Gastrocnemius medialis (tissue), 4 donors: Measurements from ENCODE around the gene VTI1A. TPM values are rescaled to one million over a fixed set of nuclear protein-coding genes. Genes with fewer than 3 reads are reported as not detected.
A peak's percentile ranks its signal among the peaks of the same experiment; 100 is the strongest.

Source experiments
- ATAC-seq, 2 donors: fragments of 150-250 bp; one replicate each; pipeline ENCODE4 v1.9.1; 2016
- DNase-seq, 2 donors: peaks; one replicate each; pipeline ENCODE4 v3.0.0-alpha.2; 2019
- H3K27ac ChIP-seq, 4 donors: fragments of 200-600 bp; sonication (generic); 1 replicate in 1 of 4; 2 replicates in 3 of 4; pipeline ENCODE4 v1.5.1; 2016 to 2018; ENCODE audit warnings: mild to moderate bottlenecking in 2 of 4, moderate library complexity in 1 of 4
- H3K27me3 ChIP-seq, 3 donors: fragments of 200-600 bp; sonication (generic) in 2 of 3; 1 replicate in 1 of 3; 2 replicates in 2 of 3; pipeline versions ENCODE4 v1.5.1 to v1.6.0; 2016 to 2019; ENCODE audit warnings: mild to moderate bottlenecking in 1 of 3, moderate library complexity in 1 of 3
- H3K36me3 ChIP-seq, 2 donors: fragments of 200-600 bp; sonication (generic) in 1 of 2; one replicate each; pipeline ENCODE4 v1.5.1; 2017 to 2018
- H3K4me1 ChIP-seq, 2 donors: fragments of 200-600 bp; sonication (generic) in 1 of 2; one replicate each; pipeline ENCODE4 v1.5.1; 2016 to 2017; ENCODE audit warnings: mild to moderate bottlenecking in 2 of 2
- H3K4me3 ChIP-seq, 4 donors: fragments of 200-600 bp; sonication (generic) in 3 of 4; 1 replicate in 1 of 4; 2 replicates in 3 of 4; pipeline ENCODE4 v1.5.1; 2016 to 2019; ENCODE audit warnings: mild to moderate bottlenecking in 2 of 4
- H3K9me3 ChIP-seq, 3 donors: fragments of 200-600 bp; sonication (generic) in 2 of 3; 1 replicate in 1 of 3; 2 replicates in 2 of 3; pipeline ENCODE4 v1.5.1; 2016 to 2019
- POLR2A ChIP-seq, 2 donors: fragments of 450-650 bp; IDR thresholded peaks; one replicate each; pipeline ENCODE4 v1.6.1; 2017; ENCODE audit warnings: antibody characterized with exemption in 2 of 2, mild to moderate bottlenecking in 2 of 2, moderate library complexity in 2 of 2
- in situ Hi-C, 4 donors: fragments of 200-750 bp; cut with MboI; loops; one replicate each; pipeline versions ENCODE4 v1.15.0 to v1.8.0; 2017; ENCODE audit warnings: low sequenced_read_pairs in 4 of 4
- intact Hi-C: fragments of 100-400 bp; cut with DNase I; formaldehyde crosslinking; loops from one replicate; pipeline ENCODE4 v1.15.1; 2023; ENCODE audit warnings: low total_unique reads
- total RNA-seq, 4 donors: library from RNA; depleted of rRNA; stranded (reverse); fragments of >200 nt; gene quantifications; one replicate each; pipeline versions ENCODE4 v1.1.0 to v1.2.3, GENCODE V29; 2016
- TF ChIP-seq, protein P1 (sequence below), 5 experiments: fragments of 450-650 bp in 3 of 5; fragments of 200-600 bp in 2 of 5; sonication (generic) in 2 of 5; IDR thresholded peaks in 4 of 5; conservative IDR thresholded peaks in 1 of 5; 1 replicate in 4 of 5; 2 replicates in 1 of 5; pipeline ENCODE4 v1.5.1; 2016 to 2019; ENCODE audit warnings: antibody characterized with exemption in 5 of 5, mild to moderate bottlenecking in 3 of 5, moderate library complexity in 3 of 5

Gene VTI1A
- total RNA-seq, 4 donors from 2014 or later, result 26.5 to 51.2 (median 30.6) TPM

DNA sequence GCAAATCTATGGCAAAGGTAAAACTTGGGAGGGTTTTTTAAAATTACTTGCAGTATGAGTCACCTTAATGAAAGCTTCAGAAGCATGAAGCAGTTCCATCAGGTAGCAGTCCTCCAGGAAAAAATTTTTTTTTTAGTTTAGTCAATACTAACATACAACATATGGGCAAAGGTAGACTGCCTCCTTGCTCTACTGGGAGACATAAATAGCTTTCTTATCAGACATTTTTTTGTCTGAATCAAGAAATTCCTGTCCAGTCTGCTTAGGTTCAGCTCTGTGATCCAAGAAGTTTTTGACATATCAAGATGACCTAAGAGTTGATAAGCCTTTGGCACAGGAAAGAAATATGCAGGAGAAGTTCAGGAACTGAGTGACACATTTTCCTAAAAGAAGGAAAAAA lies 331.6 kb downstream of the VTI1A start:
- no peak for TF ChIP-seq POLR2A (IDR thresholded peaks at IDR 0.05)
- TF ChIP-seq, protein P1, sequence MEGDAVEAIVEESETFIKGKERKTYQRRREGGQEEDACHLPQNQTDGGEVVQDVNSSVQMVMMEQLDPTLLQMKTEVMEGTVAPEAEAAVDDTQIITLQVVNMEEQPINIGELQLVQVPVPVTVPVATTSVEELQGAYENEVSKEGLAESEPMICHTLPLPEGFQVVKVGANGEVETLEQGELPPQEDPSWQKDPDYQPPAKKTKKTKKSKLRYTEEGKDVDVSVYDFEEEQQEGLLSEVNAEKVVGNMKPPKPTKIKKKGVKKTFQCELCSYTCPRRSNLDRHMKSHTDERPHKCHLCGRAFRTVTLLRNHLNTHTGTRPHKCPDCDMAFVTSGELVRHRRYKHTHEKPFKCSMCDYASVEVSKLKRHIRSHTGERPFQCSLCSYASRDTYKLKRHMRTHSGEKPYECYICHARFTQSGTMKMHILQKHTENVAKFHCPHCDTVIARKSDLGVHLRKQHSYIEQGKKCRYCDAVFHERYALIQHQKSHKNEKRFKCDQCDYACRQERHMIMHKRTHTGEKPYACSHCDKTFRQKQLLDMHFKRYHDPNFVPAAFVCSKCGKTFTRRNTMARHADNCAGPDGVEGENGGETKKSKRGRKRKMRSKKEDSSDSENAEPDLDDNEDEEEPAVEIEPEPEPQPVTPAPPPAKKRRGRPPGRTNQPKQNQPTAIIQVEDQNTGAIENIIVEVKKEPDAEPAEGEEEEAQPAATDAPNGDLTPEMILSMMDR (IDR thresholded peaks at IDR 0.05 in 4 of 5, conservative IDR thresholded peaks at IDR 0.05 in 1 of 5), result no peak
- in situ Hi-C loops (no loop called here), intact Hi-C loops (no loop called here)
- Histone ChIP-seq H3K4me3 (no peak overlapping the region), H3K27ac (no peak overlapping the region), H3K9me3 (no peaks in the 10 kb centered on the region), H3K27me3 (no peaks in the 10 kb centered on the region), H3K4me1 (peaks cover 0 to 2% of the 10 kb centered on the region in 2 donors), H3K36me3 (no peaks in the 10 kb centered on the region)
- no peak for DNase-seq
- no peak for ATAC-seq

DNA sequence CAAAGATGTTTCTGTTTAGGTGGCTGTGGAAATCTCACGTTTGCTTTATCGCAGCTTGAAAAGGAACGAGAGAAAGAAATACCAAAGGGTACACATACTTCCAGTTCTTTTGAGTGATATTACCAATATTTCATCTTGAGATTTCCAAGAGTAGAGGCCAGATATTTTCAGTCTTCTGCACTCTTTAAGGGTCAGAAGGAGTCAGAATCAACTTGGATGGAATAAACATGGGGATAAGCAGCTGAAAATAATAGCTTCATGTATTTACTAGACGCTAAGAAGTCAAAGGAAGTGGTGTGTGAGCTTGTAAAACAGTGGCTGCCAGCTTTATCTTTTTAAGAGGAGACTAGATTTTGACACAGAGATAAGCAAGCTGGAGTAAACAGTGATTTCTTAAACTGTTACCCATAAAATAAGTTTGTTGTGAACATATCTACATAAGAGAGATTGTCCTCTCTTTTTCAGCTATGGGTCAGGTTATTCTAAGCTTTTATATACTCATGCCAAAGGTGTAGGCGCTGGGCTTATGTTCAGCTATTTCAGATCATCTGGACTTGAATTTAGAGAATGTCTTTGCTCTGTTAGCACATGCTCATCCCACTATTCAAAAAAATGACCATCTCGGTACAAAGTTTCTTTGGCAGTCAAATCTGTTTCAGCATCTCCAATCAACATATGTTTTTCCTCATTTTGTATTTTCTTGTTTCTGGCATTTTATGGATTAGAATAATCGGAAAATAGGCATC lies 332.2 kb downstream of the VTI1A start:
- Histone ChIP-seq H3K27me3 (no peaks in the 10 kb centered on the region), H3K9me3 (no peaks in the 10 kb centered on the region), H3K27ac (no peak overlapping the region), H3K36me3 (no peaks in the 10 kb centered on the region), H3K4me3 (no peak overlapping the region), H3K4me1 (peaks cover 0 to 7% of the 10 kb centered on the region in 2 donors)
- in situ Hi-C loops (no loop called here), intact Hi-C loops (no loop called here)
- TF ChIP-seq, protein P1 (IDR thresholded peaks at IDR 0.05 in 4 of 5, conservative IDR thresholded peaks at IDR 0.05 in 1 of 5), result no peak
- no peak for TF ChIP-seq POLR2A (IDR thresholded peaks at IDR 0.05)
- ATAC-seq (no peak), DNase-seq (no peak)

DNA sequence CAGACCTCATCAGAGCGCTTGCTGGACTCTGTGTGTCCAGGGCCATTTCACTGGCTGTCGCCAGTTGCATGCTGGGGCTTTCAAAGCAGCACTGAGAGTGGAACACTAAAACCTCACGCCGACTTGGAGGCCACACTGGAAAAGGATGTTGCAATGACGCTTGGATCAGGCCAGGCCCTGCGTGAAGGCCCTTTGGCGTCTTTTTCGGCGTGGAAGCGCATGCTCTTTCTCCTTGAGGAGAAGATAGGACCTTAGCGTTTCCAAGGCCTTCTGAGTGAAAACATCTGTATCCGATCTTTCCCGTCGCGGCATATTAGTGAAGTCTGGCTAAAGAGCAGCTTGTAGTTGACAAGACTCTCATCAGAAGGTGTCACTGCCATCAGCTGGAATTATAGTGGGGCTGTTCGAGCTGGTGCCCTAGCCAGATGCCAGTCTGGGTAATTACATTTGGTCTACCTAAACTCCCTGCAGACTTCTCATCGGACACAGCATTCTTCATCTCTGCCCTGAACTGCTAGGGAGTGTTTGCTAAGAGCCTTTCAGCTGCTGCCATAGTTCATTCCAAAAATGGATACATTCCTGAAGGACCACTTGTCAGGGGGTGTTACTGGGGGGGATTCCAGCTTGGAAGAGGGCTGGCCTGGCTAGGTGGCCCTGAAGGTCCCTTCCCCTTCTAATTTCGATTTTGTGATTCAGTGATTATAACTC lies 335.3 kb downstream of the VTI1A start:
- no peaks in the 10 kb centered on the region for H3K36me3 ChIP-seq
- intact Hi-C loops, result no loop called here
- in situ Hi-C loops, result no loop called here
- no peak for TF ChIP-seq POLR2A (IDR thresholded peaks at IDR 0.05)
- TF ChIP-seq, protein P1 (IDR thresholded peaks at IDR 0.05 in 4 of 5, conservative IDR thresholded peaks at IDR 0.05 in 1 of 5), result no peak
- no peaks in the 10 kb centered on the region for H3K9me3 ChIP-seq
- peak overlapping the region; percentile 12 to 31 (median 23) for H3K27ac ChIP-seq
- H3K4me3 ChIP-seq, result no peak overlapping the region
- DNase-seq (peak; percentile 40 to 71), ATAC-seq (peak; percentile 47 to 74)
- H3K27me3 ChIP-seq, result no peaks in the 10 kb centered on the region
- peaks cover 0 to 12% of the 10 kb centered on the region in 2 donors for H3K4me1 ChIP-seq

DNA sequence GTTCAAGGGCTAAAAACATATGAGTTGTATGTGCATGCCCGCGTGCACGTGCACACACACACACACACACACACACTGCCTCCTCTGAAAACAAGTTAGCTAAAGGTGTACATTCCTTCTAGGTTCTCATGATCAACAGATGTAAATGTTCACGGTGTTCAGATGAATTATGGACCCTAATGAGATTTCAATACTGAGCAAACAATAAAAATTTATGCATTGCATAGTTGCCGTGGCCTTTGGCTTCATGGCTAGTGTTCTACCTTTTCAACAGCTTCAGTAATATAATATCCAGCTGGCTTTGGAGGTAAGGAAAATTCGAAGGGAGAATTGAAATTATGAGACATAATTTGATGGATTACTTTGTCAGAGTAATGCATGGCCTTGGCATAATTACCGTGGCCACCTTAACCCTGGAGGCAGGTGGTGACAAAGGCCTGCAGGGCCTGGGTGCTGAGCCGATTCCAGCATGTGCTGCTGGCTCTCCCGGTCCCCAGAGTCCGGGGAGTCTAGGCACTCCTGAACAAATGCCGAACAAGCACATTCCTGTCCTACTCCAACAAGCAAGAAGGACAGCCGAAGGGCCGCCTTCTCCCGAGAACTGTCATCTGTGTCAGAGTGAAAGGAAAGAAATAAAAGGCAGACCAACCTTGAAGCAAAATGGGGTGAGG lies 336.5 kb downstream of the VTI1A start:
- H3K27ac ChIP-seq, result no peak overlapping the region
- in situ Hi-C loops (no loop called here), intact Hi-C loops (no loop called here)
- H3K27me3 ChIP-seq, result no peaks in the 10 kb centered on the region
- no peak overlapping the region for H3K4me3 ChIP-seq
- TF ChIP-seq, protein P1 (IDR thresholded peaks at IDR 0.05 in 4 of 5, conservative IDR thresholded peaks at IDR 0.05 in 1 of 5), result no peak
- TF ChIP-seq POLR2A (IDR thresholded peaks at IDR 0.05), result no peak
- H3K36me3 ChIP-seq, result no peaks in the 10 kb centered on the region
- no peaks in the 10 kb centered on the region for H3K9me3 ChIP-seq
- peaks cover 0 to 12% of the 10 kb centered on the region in 2 donors for H3K4me1 ChIP-seq
- peak; percentile 42 to 58 for ATAC-seq
- DNase-seq, result no peak
